GM10847 (cell line): ENCODE data around the gene ZBTB43.

ENCODE experiments used
- POLR2A ChIP-seq: IDR thresholded peaks from 2 replicates; pipeline ENCODE4 v1.6.1; 2011; ENCODE audit not compliant: insufficient read length; ENCODE audit errors: extremely low read depth

Gene ZBTB43

DNA sequence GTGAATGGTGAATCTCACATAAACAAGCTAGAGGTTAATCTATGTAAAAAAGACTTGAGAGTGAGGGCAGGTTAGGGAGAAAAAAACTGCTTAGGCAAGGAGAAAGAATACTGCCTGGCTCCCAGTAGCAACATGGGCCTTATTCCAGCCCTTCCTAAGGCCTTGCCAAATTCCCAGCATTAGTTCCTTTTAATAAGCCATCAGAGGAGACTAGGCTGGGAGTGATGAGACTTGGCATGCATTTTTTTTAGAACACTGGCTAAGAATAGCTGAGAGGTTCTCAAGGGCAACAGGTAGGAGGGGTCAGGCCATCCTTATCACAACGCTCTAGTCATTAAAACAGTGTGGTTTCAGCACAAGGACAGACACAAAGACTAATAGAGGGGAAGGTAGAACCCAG, 20.9 kb upstream of the ZBTB43 start:
- no peak for TF ChIP-seq POLR2A

DNA sequence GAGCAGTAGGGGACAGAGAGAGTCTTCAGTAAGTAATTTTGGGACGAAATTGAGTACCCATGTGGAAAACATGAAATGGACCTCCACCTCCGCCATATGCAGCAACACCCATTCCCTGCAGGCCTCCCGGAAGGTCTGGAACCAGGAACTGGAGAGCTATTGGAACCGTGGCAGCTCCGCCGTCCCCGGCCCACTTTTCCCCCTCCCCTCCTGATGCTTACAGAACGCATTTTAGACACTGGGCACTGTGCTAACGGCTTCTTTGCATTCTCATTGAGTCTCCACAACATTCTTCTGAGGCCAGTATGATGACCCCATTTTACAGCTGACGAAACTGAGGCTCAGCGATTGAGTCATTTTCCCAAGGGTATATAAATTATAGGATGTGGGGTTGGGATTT, 20.4 kb upstream of the ZBTB43 start:
- no peak for TF ChIP-seq POLR2A

DNA sequence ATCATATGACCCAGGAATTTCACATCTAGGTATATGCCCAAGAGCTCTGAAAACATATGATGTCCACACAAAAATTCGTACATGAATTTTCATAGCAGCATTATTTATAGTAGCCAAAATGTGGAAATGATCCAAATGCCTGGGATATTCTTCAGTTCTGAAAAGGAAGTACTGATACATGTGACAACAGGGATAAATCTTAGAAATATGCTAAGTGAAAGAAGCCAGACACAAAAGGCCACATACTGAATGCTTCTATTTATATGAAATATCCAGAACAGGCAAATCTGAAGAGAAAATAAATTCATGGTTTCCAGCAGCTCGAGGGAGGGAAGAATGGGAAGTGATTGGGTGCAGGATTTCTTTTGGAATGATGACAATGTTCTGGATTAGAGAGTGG, 16.8 kb upstream of the ZBTB43 start:
- no peak for TF ChIP-seq POLR2A

DNA sequence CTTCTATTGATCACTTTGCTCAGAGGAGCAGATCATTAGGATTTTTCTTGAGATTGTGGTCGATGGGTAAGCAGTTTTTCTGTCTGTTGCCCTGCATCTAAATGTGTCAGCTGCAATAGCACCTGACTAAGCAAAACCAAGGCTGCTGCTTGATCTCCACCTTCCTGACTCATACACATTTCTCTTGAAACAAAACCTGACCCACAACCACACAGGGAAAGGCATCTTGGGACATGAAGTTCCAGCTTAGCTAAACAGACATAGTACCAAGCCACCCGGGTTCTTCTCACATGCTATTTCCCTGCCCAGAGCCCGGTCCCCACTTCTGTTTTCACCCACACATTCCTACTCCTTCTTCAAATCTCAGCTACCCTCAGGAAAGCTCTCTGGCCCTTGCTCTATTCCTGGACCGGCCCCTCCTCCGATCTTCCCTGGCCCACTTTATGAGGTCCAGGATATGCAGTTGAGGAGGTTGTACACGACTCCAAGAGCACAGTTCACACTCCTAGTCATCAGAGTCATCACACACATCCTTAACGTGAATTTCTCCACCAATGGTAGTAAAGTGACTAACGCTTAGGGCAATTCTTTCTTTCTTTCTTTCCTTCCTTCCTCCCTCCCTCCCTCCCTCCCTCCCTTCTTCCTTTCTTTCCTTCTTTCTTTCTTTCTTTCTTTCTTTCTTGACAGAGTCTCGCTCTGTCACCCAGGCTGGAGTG, 16.0 kb upstream of the ZBTB43 start:
- TF ChIP-seq POLR2A, result no peak

DNA sequence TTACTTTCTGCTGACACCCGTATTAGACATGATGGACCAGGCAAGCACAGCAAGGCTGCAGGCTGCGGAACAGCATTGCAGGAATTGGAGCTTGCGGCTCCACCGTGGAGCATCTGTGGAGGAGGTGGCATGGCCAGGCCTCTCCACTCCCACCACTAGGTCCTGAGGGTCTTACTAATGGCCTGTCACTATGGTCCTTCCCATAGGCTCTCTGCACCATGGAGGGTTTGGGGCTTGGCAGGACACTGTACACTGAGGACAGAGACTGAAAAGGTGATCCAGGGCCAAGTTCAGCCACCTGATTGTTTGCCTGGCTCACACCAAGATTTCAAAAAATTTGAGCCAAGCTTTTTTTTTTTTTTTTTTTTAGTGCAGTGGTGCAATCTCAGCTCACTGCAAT, 14.3 kb upstream of the ZBTB43 start:
- TF ChIP-seq POLR2A, result no peak

DNA sequence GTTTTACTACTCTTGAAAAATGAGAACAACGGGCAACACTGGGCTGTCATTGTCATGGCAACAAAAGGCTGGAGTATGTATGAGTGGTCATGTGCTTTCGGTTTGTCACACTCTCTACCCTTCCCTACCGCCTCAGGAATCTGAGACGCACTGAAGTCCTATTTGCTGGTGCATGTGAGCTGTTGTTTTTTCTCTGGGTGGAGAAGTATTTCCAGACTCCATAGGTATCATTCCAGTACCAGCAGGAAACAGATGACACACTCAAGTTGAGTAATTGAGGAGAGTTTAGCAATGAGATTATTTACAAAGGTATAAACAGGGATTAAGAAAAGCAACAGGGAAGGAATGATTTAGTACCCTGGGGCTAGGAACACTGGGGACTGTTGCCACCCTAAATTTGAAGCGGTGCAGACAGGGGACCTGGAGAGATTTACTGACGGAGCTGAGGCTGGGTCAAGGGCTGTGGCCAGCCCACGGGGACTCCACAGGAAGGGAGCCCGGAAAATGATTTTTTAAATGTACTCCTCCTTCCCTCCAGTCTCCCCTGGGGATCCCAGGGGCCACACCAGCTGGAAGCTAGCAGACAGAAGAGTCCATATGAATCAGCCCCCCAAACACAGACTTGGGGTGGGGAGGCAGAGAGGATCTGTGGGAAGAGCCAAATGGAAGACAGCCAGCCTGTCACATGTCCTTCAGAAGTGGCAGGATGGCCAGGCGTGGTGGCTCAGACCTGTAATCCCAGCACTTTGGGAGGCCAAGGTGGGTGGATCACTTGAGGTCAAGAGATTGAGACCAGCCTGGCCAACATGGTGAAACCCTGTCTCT, 13.2 kb upstream of the ZBTB43 start:
- no peak for TF ChIP-seq POLR2A

DNA sequence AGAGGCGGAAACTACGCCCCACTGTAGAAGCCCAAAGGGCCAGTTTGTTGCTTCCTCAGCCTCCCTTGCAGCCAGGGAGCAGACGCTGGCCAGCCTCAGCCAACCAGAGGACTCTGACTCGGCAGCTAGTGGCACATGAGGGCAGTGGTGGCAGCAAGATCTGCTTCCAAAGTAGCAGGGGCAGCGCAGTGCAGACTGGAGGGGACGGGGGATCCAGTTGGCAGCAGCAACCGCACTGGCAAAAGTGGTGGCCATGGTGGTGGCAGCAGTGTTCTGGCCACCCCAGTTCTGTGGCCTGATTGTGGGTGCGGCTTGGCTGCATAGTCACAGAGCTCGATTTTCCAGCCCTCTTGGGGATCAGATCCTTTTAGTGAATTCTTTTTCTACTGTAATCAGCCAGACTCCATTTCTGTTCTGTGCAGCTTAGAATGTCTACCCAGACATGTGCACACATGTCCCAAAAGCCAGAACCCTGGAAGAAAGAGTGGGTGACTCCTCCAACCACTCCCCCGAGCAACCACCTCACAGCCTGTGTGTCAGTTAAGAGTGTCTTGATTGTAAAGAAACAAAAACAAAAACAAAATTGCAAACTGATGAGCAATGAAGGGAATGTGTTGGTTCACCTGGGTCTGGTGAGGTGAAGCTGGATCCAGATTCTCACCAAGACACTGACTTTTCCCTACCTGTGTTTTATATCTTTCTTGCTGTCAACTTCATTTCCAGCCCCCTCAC, 11.0 kb upstream of the ZBTB43 start:
- no peak for TF ChIP-seq POLR2A

DNA sequence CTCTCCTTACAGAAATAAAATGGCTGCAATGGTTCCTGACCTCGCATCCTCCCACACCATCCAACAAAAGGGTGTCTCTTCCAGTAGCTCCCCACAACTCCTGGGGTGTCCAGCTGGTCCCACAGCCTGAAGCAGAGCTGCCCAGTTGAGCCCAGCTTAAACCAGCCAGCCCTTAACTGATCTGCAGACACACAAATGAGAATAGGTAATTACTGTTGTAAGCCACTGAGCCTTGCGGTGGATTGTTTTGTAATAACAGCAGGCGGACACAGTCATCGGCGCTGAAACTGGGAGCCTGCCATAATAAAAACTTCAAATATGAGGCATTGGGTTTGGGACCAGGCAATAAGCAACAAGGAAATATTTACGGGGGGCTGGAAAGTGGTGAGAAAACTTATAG, 10.4 kb upstream of the ZBTB43 start:
- TF ChIP-seq POLR2A, result no peak

DNA sequence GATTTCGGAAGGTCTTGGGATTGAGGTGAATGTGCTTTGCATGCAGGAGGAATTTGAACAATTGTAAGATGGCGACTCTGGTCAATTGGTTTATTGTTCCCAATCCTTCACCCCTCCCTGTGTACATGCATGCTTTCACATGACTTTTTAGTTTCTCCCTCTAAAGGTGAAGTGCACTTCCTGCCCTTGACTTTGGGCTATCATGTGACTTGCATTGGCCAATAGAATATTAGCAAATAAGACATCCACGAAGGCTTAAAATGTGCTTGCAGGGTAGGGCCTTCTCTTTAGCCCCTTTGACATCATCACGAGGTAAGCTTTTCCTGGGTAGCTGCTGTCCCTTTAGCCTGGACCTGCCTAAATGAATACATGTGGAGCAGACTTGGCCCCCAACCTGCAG, 8.1 kb upstream of the ZBTB43 start:
- TF ChIP-seq POLR2A, result no peak

DNA sequence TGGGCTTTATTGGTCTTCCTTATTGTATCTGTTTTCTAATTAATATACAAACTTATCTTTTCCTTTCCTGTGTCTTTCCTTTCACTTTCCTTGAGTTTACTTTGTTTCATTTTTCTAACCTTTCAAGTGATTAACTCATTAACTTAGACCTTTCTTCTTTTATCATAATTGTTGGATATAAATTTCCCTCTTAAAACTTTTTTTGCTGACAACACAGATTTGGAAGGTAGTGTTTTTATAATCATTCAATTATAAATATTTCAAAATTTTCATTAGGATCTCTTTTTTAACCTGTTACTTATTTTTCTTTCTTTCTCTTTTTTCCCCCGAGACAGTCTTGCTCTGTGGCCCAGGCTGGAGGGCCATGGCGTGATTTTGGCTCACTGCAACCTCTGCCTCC, 6.9 kb upstream of the ZBTB43 start:
- TF ChIP-seq POLR2A, result no peak

DNA sequence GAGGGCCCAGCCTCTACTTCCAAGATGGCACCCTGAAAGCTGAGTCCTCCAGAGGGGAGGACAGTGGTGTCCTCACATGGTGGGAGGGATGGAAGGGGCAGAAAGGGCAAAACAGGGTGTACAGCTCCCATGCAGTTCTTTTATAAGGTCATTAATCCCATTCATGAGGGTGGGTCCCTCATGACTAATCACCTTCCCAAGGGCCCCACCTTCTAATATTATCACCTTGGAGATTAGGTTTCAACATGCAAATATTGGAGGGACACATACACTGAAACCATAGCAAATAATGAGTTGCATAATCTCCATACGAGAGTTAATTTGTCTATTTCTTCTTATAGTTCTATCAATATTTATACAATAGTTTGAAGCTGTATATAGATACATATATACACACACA, 5.8 kb upstream of the ZBTB43 start:
- TF ChIP-seq POLR2A, result no peak

DNA sequence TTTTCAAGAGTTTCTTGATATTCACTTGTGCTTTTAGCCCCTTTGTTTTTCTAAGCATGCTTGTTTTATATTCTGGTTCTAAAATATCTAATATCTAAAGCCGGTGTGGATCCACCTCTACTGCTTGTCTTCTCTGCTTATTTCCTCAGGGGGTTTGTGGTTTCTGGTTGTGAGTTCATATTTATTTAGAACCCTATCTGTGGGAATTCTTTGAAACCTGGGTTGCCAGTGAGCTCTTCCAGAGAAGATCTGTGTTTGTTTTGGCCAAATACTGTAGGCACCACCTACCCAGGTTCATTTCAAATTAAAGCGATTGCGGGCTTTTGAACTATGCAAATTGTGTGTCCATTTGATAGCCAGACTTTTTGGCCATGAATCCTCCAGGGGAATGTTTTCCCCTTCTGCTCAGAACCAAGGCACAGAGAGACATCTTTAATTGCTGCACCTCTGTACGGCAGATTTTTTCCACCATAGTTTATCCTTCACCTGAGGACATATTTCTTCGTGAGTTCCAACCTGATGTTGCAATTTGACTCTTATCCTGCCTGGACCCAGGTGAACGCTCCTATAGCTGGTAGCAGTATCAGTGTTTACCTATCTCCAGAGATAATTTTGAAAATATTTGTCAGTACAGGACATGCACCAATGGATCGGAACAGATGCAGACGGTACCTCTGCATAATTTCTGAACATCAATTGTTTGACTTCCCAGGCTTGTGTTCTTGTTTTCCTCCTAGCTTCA, 2.4 kb upstream of the ZBTB43 start:
- TF ChIP-seq POLR2A, result no peak

DNA sequence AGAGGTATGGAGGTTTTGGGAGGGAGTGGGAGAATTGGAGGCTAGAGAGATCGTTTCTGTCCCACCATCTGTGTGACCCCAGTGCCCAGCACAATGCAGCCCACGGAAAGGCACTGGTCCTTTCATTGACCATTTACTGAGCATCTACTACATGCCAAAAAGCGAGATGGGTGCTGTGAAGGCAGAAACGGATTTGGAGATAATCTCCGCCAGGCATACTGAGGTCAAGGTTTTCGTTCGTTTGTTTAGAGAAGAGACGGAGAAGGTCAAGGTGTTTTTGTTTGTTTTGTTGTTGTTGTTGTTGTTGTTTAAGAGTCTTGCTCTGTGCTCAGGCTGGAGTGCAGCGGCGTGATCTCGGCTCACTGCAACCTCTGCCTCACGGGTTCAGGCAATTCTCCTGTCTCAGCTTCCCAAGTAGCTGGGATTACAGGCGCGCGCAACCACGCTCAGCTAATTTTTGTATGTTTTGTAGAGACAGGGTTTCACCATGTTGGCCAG, 593 bp upstream of the ZBTB43 start:
- no peak for TF ChIP-seq POLR2A

DNA sequence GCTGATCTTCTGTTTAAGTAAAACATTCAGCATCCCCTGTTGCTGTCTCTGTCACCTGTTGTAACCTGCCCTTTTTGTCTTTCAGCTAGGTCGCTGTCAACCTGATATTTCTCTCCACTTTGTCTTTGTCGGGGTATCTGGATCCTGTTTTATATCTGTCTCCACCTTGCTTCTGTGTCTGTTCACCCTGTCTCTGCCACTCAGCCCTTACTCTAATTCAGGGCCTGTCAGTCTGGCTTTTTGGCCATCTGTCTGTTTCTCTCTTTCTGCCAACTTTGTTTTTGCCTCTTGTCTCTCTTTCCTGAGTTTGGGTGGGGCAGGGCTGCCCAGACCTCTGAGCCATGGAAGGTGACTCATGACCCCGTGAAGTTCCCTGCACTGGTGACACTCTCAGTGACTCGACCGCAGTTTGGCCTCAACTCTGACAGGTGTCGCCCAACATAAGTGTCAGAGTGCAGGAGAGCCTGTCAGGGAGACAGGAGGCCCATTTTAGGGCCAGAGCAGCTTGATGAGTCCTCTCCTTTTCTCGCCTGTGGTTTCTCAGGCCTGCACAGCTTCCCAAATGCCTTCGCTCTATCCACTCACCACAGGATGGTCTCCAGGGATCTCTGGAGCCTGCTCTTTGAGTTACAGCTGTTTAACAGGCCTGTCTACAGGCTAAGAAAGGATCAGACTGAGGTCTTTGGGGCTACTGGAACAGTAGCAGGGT, 868 bp downstream of the ZBTB43 start:
- no peak for TF ChIP-seq POLR2A
